ENCODE results near the gene ARHGAP6. TPM values are rescaled to one million over a fixed set of nuclear protein-coding genes. Genes with fewer than 3 reads are reported as not detected.

The ARHGAP6 gene
- total and polyA plus RNA-seq, 2 of the 13 experiments (the other 11 are each of a cell fraction or from before 2014, with no cell fraction given): 0.11 TPM; not detected in 1

- TF ChIP-seq ASH2L (IDR thresholded peaks at IDR 0.05; ENCODE audit: insufficient read length, low read depth, low read length) (no peak), ZNF274 (CRISPR knock-in tag; IDR thresholded peaks at IDR 0.05) (no peak), TCF7 (IDR thresholded peaks at IDR 0.05; ENCODE audit: low read depth) (no peak), ZNF614 (CRISPR knock-in tag; IDR thresholded peaks at IDR 0.05; ENCODE audit: borderline replicate concordance) (no peak), MBNL3 (CRISPR knock-in tag; conservative IDR thresholded peaks at IDR 0.05) (no peak), ATF3 (CRISPR knock-in tag; IDR thresholded peaks at IDR 0.05) (no peak), RFX3 (CRISPR knock-in tag; IDR thresholded peaks at IDR 0.05) (no peak), ZNF513 (CRISPR knock-in tag; conservative IDR thresholded peaks at IDR 0.05) (no peak), GATA4 (IDR thresholded peaks at IDR 0.05; ENCODE audit: borderline replicate concordance, low read depth) (no peak), ZNF414 (CRISPR knock-in tag; IDR thresholded peaks at IDR 0.05) (no peak), MIER2 (CRISPR knock-in tag; IDR thresholded peaks at IDR 0.05) (no peak), GLI4 (CRISPR knock-in tag; IDR thresholded peaks at IDR 0.05; ENCODE audit: borderline replicate concordance) (no peak), ZNF639 (CRISPR knock-in tag; conservative IDR thresholded peaks at IDR 0.05) (no peak), ZKSCAN1 (IDR thresholded peaks at IDR 0.05; ENCODE audit: low read length) (no peak)
- TF ChIP-seq, protein P1, sequence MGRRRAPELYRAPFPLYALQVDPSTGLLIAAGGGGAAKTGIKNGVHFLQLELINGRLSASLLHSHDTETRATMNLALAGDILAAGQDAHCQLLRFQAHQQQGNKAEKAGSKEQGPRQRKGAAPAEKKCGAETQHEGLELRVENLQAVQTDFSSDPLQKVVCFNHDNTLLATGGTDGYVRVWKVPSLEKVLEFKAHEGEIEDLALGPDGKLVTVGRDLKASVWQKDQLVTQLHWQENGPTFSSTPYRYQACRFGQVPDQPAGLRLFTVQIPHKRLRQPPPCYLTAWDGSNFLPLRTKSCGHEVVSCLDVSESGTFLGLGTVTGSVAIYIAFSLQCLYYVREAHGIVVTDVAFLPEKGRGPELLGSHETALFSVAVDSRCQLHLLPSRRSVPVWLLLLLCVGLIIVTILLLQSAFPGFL (CRISPR knock-in tag; IDR thresholded peaks at IDR 0.05): no peak
- H3K27me3 ChIP-seq (ENCODE audit: control insufficient read depth in 1 of 2, insufficient read depth in 2 of 2, low read length in 2 of 2): no peaks in the 10 kb centered on the region
- H3K4me1 ChIP-seq (ENCODE audit: insufficient read depth, low read length): no peaks in the 10 kb centered on the region
- CTCF ChIA-PET (ENCODE audit: low intra/inter-chr PET ratio, low total read pairs): interaction anchor here (2.9 kb wide), 1 partner anchor 239 kb away, joined by 32 read pairs; no protein-coding TSS in a partner anchor
- H3K4me3 ChIP-seq (replicated peaks in 1 of 3; ENCODE audit: insufficient read depth in 1 of 3, low read depth in 2 of 3, low read length in 3 of 3): no peak overlapping the region
- no peak overlapping the region for H3K9ac ChIP-seq (ENCODE audit: insufficient read depth, low read depth, low read length)
- 6% methylated on average over 1 of the region's 1 CpG for WGBS (ENCODE audit: low lambda C conversion rate)
- no peaks in the 10 kb centered on the region for H4K20me1 ChIP-seq (ENCODE audit: insufficient read depth, low read length)
- H3K36me3 ChIP-seq (replicated peaks in 1 of 2; ENCODE audit: control insufficient read depth in 1 of 2, insufficient read depth in 2 of 2, low read length in 2 of 2): no peaks in the 10 kb centered on the region
- no peak overlapping the region for H3K27ac ChIP-seq (ENCODE audit: extremely low read length, insufficient read depth, low read length)
- H3K9me3 ChIP-seq (ENCODE audit: low read length): no peaks in the 10 kb centered on the region
- BruUV-seq (replicated peaks): no TSS peak
- intact Hi-C loops (cut with micrococcal nuclease; ENCODE audit: unreplicated experiment) (no loop called here), in situ Hi-C loops (cut with HindIII; ENCODE audit: extremely low pct_ligation_motif_present, low pct_unique_long_range_greater_than_20kb) (loop anchor here (5.0 kb wide), 1 partner anchor 236 kb away; no protein-coding TSS in a partner anchor)
- POLR2A ChIA-PET: no interaction called here
- H3K4me2 ChIP-seq (ENCODE audit: low read depth, low read length): no peak overlapping the region
- no peak overlapping the region for H2AFZ ChIP-seq (ENCODE audit: low read length)
- no peak for ATAC-seq
- DNase-seq (ENCODE audit: low spot score): no peak
- H3K79me2 ChIP-seq (ENCODE audit: insufficient read depth, low read length): no peaks in the 10 kb centered on the region
- FAIRE-seq: no peak
Observed at GRCh38 chrX:11531226-11531625, 134.5 kb downstream of the ARHGAP6 start.

Data from HepG2 (cell line).